GM08714 (cell line): Measurements from ENCODE around the gene CENATAC.
"Not testable (repeated sequence)": the region's sequence is repeated elsewhere in the genome, so short reads cannot be mapped to it uniquely, and the experiment has no call there.

Source experiments
- H3K4me3 ChIP-seq: fragments of 200-500 bp; sonication (Bioruptor generic); 2 replicates; pipeline ENCODE4 v1.5.1; 2014; ENCODE audit warnings: mild to moderate bottlenecking, low read length, inconsistent platforms
- ZNF274 ChIP-seq: IDR thresholded peaks from 2 replicates; pipeline ENCODE4 v1.6.1; 2012; ENCODE audit warnings: mild to moderate bottlenecking, low read depth, low read length

CENATAC gene

GRCh38 chr11:119046489-119046888 is 48.6 kb downstream of the CENATAC start:
- H3K4me3 ChIP-seq, result no peak overlapping the region
- TF ChIP-seq ZNF274, result no peak

- no peak overlapping the region for H3K4me3 ChIP-seq
- TF ChIP-seq ZNF274, result no peak
Measured at GRCh38 chr11:119047205-119047604, 49.3 kb downstream of the CENATAC start.

GRCh38 chr11:119048644-119049043 is 50.7 kb downstream of the CENATAC start:
- H3K4me3 ChIP-seq, result no peak overlapping the region
- TF ChIP-seq ZNF274, result no peak

- no peak for TF ChIP-seq ZNF274
Measured at GRCh38 chr11:119049081-119049480, 51.1 kb downstream of the CENATAC start.

GRCh38 chr11:119051440-119052162 is 53.7 kb downstream of the CENATAC start:
- TF ChIP-seq ZNF274, result no peak
- H3K4me3 ChIP-seq, result no peak overlapping the region; the same call in 1 of the 2 replicates

More at GRCh38 chr11:119049081-119049480, 51.1 kb downstream of the CENATAC start:
- no peak overlapping the region for H3K4me3 ChIP-seq

- no peak overlapping the region for H3K4me3 ChIP-seq
- TF ChIP-seq ZNF274, result no peak
Measured at GRCh38 chr11:119052163-119052814, 54.4 kb downstream of the CENATAC start.

DNA sequence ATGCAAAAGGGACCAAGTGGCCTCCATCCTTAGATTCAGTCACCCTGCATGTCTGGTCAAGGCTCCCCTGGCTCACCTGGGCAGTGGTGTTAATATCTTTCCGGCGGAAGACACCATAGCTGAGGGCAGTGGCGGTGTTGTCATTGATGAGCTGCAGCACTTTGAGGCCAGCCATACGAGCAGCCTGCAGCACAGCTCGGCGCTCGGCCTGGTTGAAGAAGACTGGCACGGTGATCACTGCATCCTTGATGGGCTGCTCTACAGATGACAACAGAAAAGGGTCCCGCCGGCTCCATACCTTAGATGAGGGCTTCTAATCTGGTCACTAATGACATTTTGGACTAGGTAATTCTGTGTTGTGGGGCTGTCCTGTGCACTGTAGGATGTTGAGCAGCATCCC is 56.5 kb downstream of the CENATAC start:
- H3K4me3 ChIP-seq, result no peak overlapping the region
- no peak for TF ChIP-seq ZNF274

DNA sequence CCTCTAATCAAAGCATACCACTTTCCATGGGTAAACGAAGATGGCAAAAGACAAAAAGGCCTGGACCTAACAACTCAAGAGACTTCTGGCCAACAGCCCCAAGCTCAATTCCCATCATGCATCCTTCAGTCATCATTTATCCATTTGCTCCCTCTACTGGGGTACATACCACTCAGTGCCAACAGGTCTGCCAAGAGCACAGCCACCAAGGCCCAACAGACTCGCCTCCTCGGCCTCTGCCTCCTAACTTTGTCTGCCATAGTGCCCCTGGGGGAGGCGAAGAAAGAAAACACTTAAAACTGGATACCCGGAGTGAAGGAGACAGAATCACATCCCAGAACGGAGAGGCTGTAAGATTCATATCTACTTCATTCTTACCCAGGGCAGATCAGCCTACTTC is 58.0 kb downstream of the CENATAC start:
- H3K4me3 ChIP-seq, result peak overlapping the region; percentile 92
- TF ChIP-seq ZNF274, result no peak

GRCh38 chr11:119056421-119056999 is 58.6 kb downstream of the CENATAC start:
- no peak for TF ChIP-seq ZNF274
- peak overlapping the region; percentile 92 for H3K4me3 ChIP-seq

- H3K4me3 ChIP-seq, result peak within 1 kb of the TSS; percentile 97
- TF ChIP-seq ZNF274, result no peak
Measured at GRCh38 chr11:119057000-119057769, 59.2 kb downstream of the CENATAC start, which contains the start of gene HYOU1. HYOU1 (minus strand) TSS chr11:119057205; CDS start chr11:119056160, 1,045 bp downstream.

DNA sequence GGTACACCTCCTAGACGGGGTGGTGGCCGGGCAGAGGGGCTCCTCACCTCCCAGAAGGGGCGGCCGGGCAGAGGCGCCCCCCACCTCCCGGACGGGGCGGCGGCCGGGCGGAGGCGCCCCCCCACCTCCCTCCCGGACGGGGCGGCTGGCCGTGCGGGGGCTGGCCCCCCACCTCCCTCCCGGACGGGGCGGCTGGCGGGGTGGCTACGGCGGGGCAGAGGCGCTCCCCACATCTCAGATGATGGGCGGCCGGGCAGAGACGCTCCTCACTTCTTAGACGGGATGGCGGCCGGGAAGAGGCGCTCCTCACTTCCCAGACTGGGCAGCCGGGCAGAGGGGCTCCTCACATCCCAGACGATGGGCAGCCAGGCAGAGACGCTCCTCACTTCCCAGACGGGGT is 61.2 kb downstream of the CENATAC start:
- H3K4me3 ChIP-seq, result not testable (repeated sequence)

DNA sequence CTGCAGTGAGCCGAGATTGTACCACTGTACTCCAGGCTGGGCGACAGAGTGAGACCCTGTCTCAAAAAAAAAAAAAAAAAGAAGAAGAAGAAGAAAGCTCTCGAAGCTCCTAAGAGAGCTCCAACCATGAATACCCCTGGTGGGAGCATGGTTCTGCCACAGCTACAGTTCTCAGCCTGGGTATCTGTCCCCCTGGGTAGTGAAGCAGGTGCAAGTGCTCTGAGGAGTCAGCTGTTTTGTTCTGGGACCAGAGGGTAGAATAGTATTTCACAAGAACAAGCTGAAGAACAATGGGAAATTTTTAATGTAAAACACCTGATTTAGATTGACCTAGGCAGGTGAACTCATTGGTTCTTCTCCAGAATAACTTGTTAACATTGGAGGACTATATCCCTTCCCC is 63.3 kb downstream of the CENATAC start:
- no peak overlapping the region for H3K4me3 ChIP-seq
- no peak for TF ChIP-seq ZNF274

- no peak for TF ChIP-seq ZNF274
- no peak overlapping the region for H3K4me3 ChIP-seq
Measured at GRCh38 chr11:119062779-119063178, 64.8 kb downstream of the CENATAC start.

- no peak for TF ChIP-seq ZNF274
- no peak overlapping the region for H3K4me3 ChIP-seq
Measured at GRCh38 chr11:119065369-119065768, 67.4 kb downstream of the CENATAC start.
